ENCODE measurements around the gene PADI4.
"Not testable (repeated sequence)": the region's sequence is repeated elsewhere in the genome, so short reads cannot be mapped to it uniquely, and the experiment has no call there.

The PADI4 gene

GRCh38 chr1:17381161-17381560 is 73.2 kb downstream of the PADI4 start:
- H3K4me3 ChIP-seq (ENCODE audit: low read length) = no peak overlapping the region
- H3K27me3 ChIP-seq (ENCODE audit: control insufficient read depth, insufficient read depth, low read length) = peaks cover 12% of the 10 kb centered on the region
- H3K9me3 ChIP-seq (ENCODE audit: control insufficient read depth, low read length) = no peaks in the 10 kb centered on the region
- H3K36me3 ChIP-seq (ENCODE audit: control insufficient read depth, insufficient read depth, low read length) = no peaks in the 10 kb centered on the region
- no peaks in the 10 kb centered on the region for H3K4me1 ChIP-seq (ENCODE audit: control insufficient read depth, insufficient read depth, low read length)
- no peak overlapping the region for H3K9ac ChIP-seq (ENCODE audit: low read length)

DNA sequence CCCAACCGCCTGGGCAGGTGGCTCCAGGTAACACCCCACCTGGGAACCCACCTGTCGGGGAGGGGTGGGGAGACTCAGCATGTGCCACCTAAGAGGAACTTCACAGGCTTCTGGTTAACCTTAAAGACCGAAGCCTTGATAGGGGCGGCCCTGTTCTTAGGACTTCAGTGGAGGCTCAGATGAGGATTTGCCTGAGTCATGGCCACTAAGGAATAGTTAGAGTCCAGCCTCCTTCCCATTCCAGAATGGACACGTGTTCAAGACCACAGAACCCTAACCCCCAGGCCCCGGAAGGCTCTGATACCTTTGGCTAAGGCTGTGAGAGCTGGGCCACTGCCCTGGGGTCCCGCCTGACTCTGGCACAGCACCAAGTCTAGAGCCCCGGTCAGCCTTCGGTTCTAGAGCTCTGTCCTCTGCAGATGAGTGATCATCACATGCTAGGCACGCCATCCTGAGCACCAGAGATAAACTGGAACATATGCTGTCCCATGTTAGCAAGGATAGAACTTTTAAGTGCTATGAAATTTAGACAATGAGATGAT is 84.3 kb downstream of the PADI4 start:
- H3K27me3 ChIP-seq (ENCODE audit: control insufficient read depth, insufficient read depth, low read length) = peaks cover 4% of the 10 kb centered on the region
- H3K4me3 ChIP-seq (ENCODE audit: low read length) = no peak overlapping the region
- no peaks in the 10 kb centered on the region for H3K9me3 ChIP-seq (ENCODE audit: control insufficient read depth, low read length)
- no peaks in the 10 kb centered on the region for H3K4me1 ChIP-seq (ENCODE audit: control insufficient read depth, insufficient read depth, low read length)
- H3K9ac ChIP-seq (ENCODE audit: low read length) = no peak overlapping the region
- no peaks in the 10 kb centered on the region for H3K36me3 ChIP-seq (ENCODE audit: control insufficient read depth, insufficient read depth, low read length)

DNA sequence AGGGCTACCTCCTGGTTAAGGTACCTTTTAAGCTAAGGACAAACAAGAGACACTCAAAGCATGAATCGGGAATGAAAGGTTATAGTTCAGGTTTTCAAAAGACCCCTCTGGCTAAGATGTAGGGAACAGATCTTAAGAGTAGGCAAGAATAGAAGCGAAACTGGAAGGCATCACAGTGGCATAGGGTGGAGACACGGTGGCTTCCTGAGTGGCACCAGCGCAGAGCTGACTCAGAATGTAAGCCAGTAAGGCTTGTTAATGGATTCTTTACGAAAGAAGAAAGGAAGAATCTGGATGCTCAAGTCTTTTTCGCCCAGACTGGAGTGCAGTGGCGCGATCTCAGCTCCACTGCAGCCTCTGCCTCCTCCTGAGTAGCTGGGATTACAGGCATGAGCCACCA is 85.2 kb downstream of the PADI4 start:
- H3K27me3 ChIP-seq (ENCODE audit: control insufficient read depth, insufficient read depth, low read length) = peaks cover 4% of the 10 kb centered on the region
- H3K36me3 ChIP-seq (ENCODE audit: control insufficient read depth, insufficient read depth, low read length) = no peaks in the 10 kb centered on the region
- no peak overlapping the region for H3K9ac ChIP-seq (ENCODE audit: low read length)
- H3K4me3 ChIP-seq (ENCODE audit: low read length) = no peak overlapping the region
- no peaks in the 10 kb centered on the region for H3K4me1 ChIP-seq (ENCODE audit: control insufficient read depth, insufficient read depth, low read length)
- H3K9me3 ChIP-seq (ENCODE audit: control insufficient read depth, low read length) = no peaks in the 10 kb centered on the region

DNA sequence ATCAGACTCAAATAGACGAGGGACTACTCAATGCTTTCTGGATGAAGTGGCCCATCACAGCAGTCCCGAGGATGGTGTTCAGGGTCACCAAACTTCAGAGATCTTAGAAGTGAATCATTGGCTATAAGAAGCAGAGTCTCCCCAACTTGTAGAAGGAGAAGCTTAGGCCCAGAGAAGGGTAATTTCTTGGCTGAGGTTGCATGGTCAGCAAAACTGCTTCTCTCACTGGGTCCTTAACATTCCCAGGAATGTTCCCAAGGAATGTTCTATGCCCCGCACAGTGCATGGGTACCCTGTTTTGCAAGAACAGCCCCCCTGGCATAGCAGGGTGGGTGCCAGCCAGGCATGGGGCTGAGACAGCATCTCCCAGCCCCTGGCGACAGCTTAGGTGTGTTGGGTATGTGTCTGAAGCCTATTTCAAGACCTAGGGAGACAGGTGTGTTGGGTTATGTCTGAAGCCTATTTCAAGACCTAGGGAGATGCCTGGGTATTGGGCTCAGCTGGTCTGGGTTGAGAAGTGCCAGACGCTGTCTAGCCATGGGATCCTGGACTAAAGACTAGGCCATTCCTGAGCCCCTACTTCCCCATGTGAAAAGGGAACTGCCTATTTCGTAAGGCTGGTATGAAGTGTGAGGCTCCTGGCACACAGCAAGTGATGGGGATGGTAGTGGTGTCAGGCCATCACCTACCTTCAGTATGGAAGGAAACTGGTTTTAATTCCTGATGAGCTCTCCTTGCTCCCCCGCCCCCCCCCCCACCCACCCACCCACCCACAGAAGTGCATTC is 90.1 kb downstream of the PADI4 start:
- no peaks in the 10 kb centered on the region for H3K36me3 ChIP-seq (ENCODE audit: control insufficient read depth, insufficient read depth, low read length)

GRCh38 chr1:17400725-17401341 is 92.8 kb downstream of the PADI4 start:
- no peaks in the 10 kb centered on the region for H3K4me1 ChIP-seq (ENCODE audit: control insufficient read depth, insufficient read depth, low read length)
- H3K9ac ChIP-seq (ENCODE audit: low read length) = no peak overlapping the region
- no peak overlapping the region for H3K4me3 ChIP-seq (ENCODE audit: low read length)
- no peaks in the 10 kb centered on the region for H3K36me3 ChIP-seq (ENCODE audit: control insufficient read depth, insufficient read depth, low read length)
- no peaks in the 10 kb centered on the region for H3K27me3 ChIP-seq (ENCODE audit: control insufficient read depth, insufficient read depth, low read length)
- no peaks in the 10 kb centered on the region for H3K9me3 ChIP-seq (ENCODE audit: control insufficient read depth, low read length)

More for the DNA sequence above, 90.1 kb downstream of the PADI4 start:
- no peaks in the 10 kb centered on the region for H3K4me1 ChIP-seq (ENCODE audit: control insufficient read depth, insufficient read depth, low read length)
- no peaks in the 10 kb centered on the region for H3K9me3 ChIP-seq (ENCODE audit: control insufficient read depth, low read length)
- no peak overlapping the region for H3K9ac ChIP-seq (ENCODE audit: low read length)
- H3K4me3 ChIP-seq (ENCODE audit: low read length) = no peak overlapping the region
- no peaks in the 10 kb centered on the region for H3K27me3 ChIP-seq (ENCODE audit: control insufficient read depth, insufficient read depth, low read length)

DNA sequence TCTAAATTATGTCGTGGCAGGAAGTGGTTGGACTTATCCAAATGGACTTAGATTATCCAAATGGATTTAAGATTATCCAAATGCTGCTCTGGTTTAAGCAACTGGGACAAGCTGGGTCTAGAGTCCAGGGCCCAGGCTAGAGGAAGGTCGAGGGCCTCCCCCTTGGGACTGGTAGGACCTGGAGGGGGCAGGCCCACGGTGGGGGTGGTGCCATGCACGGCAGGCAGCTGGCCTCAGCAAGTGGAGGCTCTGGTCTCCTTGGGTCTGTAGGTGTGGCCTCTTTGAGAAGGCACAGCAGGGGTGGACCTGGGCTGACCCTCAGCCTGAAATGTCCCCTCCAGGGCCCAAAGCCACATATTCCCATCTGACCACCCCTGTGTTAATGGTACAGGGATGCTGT is 93.8 kb downstream of the PADI4 start:
- Histone ChIP-seq H3K9me3 (ENCODE audit: control insufficient read depth, low read length) (no peaks in the 10 kb centered on the region), H3K36me3 (ENCODE audit: control insufficient read depth, insufficient read depth, low read length) (no peaks in the 10 kb centered on the region), H3K4me3 (ENCODE audit: low read length) (no peak overlapping the region), H3K9ac (ENCODE audit: low read length) (no peak overlapping the region), H3K27me3 (ENCODE audit: control insufficient read depth, insufficient read depth, low read length) (no peaks in the 10 kb centered on the region), H3K4me1 (ENCODE audit: control insufficient read depth, insufficient read depth, low read length) (no peaks in the 10 kb centered on the region)

DNA sequence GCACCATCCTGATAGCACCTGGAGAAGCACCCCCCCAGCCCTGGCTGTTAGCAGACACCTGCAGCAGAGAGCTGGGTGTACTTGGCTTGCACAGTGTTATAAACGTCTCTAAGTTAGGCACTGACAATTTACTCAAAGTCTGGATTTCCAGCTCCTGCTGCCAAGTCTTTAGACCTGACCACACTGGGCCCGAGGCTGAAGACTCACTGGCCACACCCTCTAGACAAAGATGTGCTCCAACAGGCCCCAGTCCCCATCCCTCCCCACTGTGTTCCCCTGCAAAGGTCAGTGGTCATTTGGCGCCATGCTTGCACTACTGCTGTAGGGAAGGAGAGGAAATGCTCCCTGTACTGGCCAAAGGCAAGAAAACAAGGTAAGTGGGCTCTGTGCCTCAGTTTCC is 95.1 kb downstream of the PADI4 start:
- H3K9ac ChIP-seq (ENCODE audit: low read length) = no peak overlapping the region
- no peaks in the 10 kb centered on the region for H3K27me3 ChIP-seq (ENCODE audit: control insufficient read depth, insufficient read depth, low read length)
- no peaks in the 10 kb centered on the region for H3K4me1 ChIP-seq (ENCODE audit: control insufficient read depth, insufficient read depth, low read length)
- H3K4me3 ChIP-seq (ENCODE audit: low read length) = no peak overlapping the region
- H3K9me3 ChIP-seq (ENCODE audit: control insufficient read depth, low read length) = no peaks in the 10 kb centered on the region
- no peaks in the 10 kb centered on the region for H3K36me3 ChIP-seq (ENCODE audit: control insufficient read depth, insufficient read depth, low read length)

DNA sequence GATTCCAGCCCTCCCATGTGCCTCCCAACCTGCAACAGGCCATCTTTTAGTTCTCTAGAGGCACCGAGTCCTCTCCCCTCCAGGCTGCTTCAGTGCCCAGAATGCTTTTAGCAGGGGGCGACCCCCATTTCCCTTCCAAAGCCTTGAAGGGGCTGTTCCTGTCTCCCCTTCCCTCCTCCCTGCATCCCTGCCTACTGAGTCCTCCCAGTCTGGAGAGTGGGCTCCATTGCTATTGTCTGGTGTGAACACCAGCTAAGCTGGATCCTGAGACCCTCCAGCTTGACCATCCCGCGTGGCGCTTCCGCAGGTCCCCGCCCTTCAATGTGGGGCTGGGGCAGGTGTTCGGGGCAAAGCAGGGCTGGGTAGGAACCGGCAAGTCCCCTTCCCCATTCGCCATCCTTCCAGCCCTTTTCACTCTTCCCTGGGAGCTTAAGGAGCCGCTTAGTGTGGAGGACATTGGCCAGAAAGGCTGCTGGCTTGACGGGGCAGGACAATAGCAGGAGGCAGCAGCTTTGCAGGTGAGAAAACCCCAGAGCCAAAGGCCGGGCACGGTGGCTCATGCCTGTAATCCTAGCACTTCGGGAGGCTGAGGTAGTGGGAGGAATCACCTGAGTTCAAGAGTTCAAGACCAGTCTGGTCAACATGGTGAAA is 96.2 kb downstream of the PADI4 start:
- H3K4me1 ChIP-seq (ENCODE audit: control insufficient read depth, insufficient read depth, low read length) = no peaks in the 10 kb centered on the region
- no peaks in the 10 kb centered on the region for H3K27me3 ChIP-seq (ENCODE audit: control insufficient read depth, insufficient read depth, low read length)
- no peaks in the 10 kb centered on the region for H3K9me3 ChIP-seq (ENCODE audit: control insufficient read depth, low read length)
- H3K4me3 ChIP-seq (ENCODE audit: low read length) = no peak overlapping the region
- no peak overlapping the region for H3K9ac ChIP-seq (ENCODE audit: low read length)
- peaks cover under 1% of the 10 kb centered on the region for H3K36me3 ChIP-seq (ENCODE audit: control insufficient read depth, insufficient read depth, low read length)

DNA sequence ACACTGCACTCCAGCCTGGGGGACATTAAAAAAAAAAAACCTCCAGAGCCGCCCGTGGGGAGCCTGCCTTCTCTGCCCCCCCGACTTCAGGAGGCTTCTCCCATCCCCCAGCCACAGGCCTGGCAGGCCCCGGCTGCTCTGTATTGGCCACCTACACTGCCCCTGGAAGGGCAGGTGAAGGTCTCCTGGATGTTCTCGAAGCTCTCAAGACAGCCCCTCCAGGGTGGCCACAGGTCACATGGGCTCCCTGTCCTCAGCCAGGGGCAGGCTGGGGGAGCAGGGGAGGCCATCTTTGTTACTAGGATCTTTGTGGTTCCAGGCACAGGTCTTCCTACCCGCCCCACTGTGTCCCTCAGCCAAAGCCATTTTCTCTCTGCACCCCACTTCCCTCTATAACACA is 96.8 kb downstream of the PADI4 start:
- no peaks in the 10 kb centered on the region for H3K27me3 ChIP-seq (ENCODE audit: control insufficient read depth, insufficient read depth, low read length)
- no peaks in the 10 kb centered on the region for H3K9me3 ChIP-seq (ENCODE audit: control insufficient read depth, low read length)
- no peaks in the 10 kb centered on the region for H3K4me1 ChIP-seq (ENCODE audit: control insufficient read depth, insufficient read depth, low read length)
- no peak overlapping the region for H3K4me3 ChIP-seq (ENCODE audit: low read length)
- peaks cover 7% of the 10 kb centered on the region for H3K36me3 ChIP-seq (ENCODE audit: control insufficient read depth, insufficient read depth, low read length)
- no peak overlapping the region for H3K9ac ChIP-seq (ENCODE audit: low read length)

DNA sequence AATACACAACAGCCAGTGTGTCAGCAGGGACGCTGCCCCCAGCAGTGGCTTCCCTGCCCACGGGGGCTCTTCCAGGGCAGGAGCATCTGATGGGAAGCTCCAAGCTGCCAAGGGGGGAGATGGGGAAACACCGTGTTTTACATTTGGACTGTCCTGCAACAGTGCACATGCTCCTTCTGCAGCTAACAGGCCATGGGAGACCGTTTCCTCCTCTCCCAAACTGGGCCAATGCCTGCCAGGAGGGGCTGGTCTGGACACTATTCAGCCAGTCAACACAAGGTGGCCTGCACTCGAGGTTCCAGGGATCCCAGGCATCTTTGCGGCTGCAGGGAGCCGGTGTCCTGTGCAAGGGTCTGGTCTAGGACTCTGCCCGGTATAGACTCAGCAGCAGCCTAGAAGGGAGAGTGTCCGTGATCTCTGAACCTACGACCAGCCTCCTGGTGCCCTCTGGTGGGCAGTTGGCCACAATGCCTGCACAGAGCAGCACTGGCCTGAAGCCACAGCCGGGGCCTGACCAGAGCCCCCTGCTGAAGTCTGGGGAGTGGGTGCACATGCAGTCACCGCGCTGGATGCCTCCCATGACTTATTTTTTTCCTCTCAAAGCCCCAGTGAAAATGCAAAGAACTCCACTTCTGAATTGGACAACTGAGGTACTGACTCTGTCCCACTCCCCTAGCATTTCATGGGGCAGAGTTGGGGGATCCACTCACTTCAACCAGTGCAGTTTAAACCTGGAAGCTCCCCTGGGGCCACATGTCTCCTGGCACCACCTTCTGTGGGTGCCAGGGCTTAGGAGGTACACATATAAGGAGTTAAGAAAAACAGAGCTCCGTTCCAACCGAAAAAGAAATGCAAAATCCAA is 98.1 kb downstream of the PADI4 start:
- Histone ChIP-seq H3K9ac (ENCODE audit: low read length) (no peak overlapping the region), H3K4me3 (ENCODE audit: low read length) (no peak overlapping the region), H3K36me3 (ENCODE audit: control insufficient read depth, insufficient read depth, low read length) (peaks cover 8% of the 10 kb centered on the region), H3K27me3 (ENCODE audit: control insufficient read depth, insufficient read depth, low read length) (no peaks in the 10 kb centered on the region), H3K9me3 (ENCODE audit: control insufficient read depth, low read length) (no peaks in the 10 kb centered on the region), H3K4me1 (ENCODE audit: control insufficient read depth, insufficient read depth, low read length) (no peaks in the 10 kb centered on the region)

- not testable (repeated sequence) for H3K4me3 ChIP-seq (ENCODE audit: low read length); H3K27me3 ChIP-seq (ENCODE audit: control insufficient read depth, insufficient read depth, low read length); H3K9ac ChIP-seq (ENCODE audit: low read length); H3K36me3 ChIP-seq (ENCODE audit: control insufficient read depth, insufficient read depth, low read length); H3K4me1 ChIP-seq (ENCODE audit: control insufficient read depth, insufficient read depth, low read length); H3K9me3 ChIP-seq (ENCODE audit: control insufficient read depth, low read length)
These were observed 98.9 kb downstream of the PADI4 start for GRCh38 chr1:17406760-17407475.

All from mucosa of stomach (tissue), 1 donor.